ENCODE results near the gene EMID1.

The EMID1 gene

DNA sequence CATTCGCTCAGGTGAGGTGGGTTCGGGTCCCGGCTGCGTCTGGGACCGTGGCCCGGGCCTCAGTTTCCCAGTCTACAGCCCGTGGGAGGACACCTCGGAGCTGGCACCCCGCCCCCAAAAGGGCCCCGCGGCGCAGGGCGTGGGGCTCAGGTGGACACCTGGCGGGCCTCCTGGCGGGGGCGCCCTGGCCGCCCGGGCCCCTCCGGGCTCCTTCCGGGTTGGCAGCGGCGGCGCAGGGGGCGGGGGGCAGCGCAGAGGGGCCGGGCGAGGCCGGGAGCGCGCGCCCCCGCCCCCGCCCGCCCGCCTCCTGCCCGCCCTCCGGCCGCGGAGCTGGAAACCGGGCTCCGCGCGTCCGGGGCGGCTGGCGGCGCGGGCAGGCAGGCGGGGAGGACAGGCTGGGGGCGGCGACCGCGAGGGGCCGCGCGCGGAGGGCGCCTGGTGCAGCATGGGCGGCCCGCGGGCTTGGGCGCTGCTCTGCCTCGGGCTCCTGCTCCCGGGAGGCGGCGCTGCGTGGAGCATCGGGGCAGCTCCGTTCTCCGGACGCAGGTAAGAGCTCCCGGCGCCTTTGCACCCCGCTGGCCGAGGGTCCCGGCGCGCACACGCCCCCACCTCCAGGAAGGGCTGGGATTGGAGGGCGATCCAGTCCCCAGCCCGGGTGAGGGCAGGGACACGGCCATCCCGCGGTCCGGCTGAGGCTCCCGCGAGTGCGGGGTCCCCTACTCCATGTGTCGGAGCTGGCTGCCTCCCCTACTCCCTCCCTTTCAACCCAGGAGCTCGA lies at the start of gene EMID1:
TSS of gene EMID1 (plus strand) at position 303 of the 778 bp plus-strand sequence. CDS start at position 446, 143 bp downstream.
- no peak for DNase-seq

DNA sequence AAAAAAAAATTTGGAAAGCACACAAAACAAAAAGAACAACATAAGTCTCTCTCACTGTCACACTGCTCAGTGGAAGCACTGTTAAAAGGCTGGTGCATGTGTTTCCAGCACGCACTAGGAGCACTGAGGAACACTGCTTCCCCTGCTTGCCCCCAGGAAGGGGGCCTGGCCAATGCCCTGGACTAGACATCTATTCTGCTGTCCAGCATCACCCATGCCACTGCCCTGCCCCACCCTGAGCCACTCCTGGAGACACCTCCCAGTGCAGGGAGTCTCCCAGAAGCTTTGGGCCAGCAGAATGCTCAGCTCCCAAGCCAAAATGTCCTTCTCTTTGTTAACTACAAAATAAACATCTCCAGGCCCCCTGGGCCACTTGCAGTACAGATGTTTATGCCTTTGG lies 49.7 kb upstream of the EMID1 start:
- DNase-seq, result no peak

DNA sequence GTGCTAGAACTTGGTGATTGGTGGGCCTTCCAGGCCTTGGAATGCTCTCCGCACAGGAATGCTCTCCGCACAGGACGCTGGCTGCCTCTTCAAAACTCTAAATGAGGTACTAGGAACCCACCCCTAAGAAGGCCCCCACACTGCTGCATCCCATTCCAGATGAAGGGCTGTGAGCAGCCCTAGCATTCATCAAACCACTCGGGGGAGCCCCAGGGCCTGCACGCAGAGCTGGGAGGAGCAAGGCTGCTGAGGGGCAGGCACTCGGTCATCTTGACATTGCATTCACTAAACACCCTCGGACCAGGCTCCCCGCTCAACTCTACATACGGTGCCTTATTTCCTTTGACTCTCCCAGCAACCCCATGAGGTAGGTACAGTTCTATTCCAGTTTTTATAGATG lies 49.2 kb upstream of the EMID1 start:
- no peak for DNase-seq

DNA sequence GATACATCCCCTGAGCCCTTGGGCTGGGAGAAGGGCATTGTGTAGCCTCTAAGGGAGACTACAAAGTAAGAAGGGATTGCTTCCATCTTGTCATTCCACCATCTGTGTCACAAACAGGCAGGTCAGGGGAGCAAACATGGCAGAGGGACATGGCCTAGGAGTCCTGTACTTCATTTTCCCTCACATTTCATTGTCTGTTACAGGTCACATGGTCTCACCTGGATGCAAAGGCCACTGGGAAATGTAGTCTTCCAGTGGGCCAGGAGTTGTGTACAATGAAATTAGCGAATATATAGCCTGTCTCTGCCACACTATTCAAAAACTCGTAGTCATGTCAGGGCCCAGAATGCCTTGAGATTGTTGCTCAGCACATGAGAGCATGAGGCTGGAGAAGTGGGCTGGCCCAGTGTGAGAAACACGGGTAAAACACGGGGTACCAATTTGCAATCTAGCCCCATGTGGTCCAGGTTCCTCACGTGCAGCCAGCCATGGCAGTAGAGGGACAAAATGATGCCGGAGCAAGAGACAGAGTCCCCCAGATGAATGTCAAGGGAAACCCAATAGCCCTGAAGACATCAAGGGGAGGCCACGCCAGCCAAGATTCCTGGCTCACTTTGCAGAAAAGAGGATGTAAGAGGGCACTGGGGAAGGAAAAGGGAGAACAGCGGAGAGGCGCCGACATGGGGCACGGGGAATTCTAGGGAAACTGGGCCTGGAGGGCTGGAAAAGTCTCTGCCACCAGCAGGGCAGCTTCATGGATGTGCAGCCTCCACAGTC lies 47.7 kb upstream of the EMID1 start:
- DNase-seq, result no peak

DNA sequence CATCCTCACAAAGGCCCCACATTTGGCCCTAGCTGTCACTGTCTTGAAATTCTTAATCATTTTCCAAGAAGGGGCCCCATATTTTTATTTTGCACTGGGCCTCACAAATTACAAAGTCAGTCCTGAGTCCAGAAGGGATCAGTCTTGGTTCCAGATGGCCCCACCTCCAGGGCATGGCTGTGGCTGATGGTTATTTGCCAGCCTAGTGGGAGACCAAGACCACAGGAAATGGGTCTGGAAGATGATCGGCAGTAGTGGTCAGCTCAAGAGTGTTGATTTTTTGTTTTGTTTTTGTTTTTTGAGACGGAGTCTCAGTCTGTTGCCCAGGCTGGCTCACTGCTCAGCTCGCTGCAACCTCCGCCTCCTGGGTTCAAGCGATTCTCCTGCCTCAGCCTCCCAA lies 47.1 kb upstream of the EMID1 start:
- DNase-seq, result no peak

DNA sequence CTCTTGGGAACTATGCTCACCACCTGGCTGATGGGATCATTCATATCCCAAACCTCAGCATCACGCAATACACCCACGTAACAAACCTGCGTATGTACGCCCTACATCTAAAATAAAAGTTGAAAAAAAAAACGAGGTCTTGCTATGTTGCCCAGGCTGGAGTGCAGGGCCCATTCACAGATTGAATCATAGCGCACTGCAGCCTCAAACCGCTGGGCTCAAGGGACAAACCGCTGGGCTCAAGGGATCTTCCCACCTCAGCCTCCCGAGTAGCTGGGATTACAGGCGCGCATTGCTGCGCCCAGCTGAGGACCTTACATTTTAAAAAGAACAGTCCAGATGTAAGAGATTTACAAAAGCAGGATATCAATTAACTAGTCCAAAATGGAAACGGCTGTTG lies 41.9 kb upstream of the EMID1 start:
- no peak for DNase-seq

DNA sequence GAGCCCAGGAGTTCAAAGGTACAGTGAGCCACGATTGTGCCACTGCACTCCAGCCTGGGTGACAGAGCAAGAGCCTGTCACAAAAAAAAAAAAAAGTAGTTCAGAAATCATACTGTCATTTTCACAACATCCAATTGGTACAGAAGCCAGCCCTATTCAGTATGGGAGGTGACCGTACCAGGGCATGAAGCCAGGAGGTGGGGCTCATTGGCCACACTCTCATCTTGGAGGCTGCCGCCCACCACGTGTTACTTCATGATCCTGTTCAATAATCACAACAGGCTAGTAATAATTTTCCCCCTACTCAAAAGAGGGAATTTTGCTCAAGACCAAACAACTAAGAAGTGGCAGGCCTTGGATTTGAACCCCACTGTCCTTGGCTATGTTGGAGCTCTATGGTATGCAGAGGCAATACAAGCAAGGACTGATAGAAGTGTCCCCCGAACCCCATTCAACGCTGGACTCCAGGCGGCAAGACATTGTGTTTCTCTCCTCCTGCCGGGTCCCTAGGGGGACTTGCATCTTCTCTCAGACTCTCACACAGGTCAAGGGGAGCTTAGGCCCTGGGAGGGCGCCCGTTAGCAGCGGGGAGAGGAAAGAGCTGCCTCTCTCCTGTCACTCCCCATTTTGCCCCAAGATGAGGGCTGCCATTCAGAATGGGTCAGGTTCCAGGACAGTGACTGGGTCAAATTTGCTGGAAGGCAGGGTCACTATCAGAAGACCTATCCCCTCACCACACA lies 40.2 kb upstream of the EMID1 start:
- no peak for DNase-seq

DNA sequence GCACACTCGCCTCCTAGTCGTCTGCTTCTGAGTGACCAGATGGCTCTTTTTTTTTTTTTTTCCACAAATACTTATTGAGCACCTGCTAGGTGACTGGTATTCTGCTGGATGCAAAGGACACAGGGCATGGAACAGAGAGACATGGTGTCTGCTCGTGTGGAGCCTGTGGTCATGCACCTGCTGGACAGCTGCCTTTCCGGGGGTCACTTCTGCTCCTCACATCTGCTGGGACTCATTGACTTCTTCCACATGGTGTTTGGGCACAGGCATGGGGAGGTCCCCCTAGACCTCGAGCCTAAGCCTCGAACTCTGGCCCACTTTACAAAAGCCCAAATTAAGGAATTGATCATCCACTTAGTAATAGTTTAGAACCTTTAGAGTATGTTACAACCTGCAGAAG lies 39.5 kb upstream of the EMID1 start:
- no peak for DNase-seq

DNA sequence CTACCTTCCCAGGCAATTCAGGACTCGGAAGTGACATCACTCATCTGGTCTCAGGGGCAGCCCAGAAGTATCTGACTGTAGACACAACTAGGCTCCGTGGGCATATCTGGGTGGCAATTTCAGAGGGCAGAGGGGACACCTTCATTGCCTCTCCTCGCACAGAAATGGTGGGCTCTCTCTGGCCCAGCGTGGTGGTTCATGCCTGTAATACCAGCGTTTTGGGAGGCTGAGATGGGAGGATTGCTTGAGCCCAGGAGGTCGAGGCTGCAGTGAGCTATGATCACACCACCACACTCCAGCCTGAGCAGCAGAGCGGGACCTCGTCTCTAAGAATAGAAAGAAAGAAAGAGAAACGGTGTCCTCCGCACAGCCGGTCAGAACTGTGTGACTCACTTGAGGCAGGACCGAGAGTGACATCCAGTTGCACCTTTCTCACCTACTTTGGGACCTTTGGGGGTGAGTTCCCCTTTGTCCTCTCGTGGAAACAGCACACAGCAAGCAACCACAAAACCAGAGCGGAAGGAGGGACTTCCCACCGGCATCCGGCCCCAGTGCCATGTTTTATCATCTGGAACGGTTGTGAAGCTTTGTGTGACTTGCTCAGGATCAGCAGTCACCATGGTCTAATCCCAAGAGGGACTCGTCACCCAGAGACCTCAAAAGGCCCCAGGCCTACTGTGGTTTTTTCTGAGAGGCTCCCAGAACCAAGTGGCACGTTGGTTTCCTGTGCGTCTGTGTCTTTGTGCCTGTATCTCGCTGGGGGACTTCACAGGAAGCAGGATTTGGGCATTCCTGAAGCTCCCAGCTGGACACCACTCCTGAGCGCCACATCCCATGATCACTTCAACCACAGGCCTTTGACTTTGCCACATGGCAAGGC lies 38.4 kb upstream of the EMID1 start:
- no peak for DNase-seq

DNA sequence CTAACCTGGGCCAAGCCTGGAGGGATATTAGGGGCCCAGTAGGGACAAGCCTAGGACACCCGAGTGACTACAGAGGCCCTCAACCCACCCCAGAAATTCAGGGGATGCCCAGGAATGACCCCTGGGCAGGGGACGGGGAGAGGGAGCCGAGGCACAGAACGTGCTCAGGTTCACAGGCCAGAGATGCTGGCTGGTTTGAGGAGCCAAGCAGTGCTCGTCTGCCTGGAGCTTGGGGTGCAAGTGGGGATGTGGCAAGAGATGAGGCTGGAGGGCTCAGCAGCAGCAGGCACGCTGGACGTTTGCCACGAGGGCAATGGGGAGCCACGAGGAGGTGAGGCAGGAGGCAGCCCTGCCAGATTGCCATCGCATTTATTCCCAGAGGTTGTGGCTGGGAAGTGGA lies 34.0 kb upstream of the EMID1 start:
- DNase-seq, result no peak

DNA sequence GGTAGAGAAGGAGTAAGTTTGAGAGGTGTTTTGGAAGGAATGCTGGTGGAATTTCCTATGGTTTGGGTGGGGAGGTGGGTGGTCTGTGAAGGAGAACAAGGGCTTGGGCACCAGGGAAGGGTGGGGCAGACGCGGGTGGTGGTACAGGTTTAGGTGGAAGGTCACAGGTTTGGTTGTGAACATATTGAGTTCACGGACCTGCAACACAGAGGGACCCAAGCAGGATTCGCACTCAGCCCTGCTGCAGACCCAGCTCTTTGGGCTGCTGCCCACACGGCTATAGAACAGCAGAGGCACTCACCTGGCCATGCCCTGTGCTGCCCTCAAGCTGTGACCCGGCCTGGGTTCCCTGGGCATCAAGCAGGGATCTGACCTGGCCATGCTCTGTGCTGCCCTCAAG lies 33.5 kb upstream of the EMID1 start:
- DNase-seq, result no peak

DNA sequence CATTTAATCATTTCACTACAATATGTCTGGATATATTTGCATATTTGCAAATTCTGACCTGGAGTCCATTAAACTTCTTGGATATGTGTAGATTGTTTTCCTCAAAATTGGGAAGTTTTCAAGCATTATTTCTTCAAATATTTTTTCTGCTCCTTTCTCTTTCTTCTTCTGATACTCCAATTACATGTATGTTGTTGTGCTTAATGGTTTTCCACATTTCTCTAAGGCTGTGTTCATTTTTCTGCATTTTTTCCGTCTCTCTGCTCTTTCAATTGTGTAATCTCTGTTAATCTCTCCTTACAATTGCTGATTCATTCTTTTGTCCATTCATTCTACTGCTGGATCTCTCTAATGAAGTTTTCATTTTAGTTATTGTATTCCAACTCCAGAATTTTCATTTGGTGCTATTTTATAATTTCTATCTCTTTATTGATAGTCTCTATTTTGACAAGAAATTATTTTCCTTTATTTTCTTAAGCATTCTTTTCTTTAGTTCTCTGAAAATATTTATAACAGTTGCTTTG lies 30.3 kb upstream of the EMID1 start:
- DNase-seq, result no peak

DNA sequence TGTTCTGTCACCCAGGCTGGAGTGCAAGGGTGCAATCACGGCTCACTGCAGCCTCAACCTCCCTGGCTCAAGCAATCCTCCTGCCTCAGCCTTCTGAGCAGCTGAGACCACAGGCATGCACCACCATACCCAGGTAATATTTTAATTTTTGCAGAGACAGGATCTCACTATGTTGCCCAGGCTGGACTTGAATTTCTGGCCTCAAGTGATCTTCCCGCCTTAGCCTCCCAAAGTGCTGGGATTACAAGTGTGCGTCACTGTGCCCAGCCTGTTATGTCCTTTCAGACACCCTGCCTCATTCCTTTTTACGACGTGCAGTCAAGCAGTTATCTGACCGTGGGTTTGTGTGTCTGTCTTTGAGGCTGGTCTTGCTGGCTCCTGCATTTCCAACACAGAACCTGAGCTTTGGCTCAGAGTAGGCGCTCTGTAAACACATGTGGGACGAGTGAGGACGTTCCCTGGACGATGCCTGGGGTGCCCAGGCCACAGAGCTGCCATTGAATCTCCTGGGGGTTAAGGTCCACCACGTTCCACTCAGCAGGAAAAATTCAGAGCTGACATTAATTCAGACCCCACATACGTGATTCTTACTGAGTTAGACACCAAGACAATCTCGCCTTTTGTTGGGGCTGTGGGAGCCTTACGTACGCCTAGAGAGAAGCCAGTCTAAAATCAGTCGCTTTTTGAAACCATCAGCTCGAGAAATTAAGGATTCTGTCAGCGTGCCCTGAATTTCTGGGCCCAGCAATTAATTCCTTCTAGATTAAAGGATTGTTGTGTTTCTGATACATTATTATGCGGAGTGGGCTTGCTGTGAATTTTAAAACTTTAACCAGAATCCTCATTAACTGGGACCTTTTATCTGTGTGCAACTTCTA lies 21.5 kb upstream of the EMID1 start:
- DNase-seq, result no peak

DNA sequence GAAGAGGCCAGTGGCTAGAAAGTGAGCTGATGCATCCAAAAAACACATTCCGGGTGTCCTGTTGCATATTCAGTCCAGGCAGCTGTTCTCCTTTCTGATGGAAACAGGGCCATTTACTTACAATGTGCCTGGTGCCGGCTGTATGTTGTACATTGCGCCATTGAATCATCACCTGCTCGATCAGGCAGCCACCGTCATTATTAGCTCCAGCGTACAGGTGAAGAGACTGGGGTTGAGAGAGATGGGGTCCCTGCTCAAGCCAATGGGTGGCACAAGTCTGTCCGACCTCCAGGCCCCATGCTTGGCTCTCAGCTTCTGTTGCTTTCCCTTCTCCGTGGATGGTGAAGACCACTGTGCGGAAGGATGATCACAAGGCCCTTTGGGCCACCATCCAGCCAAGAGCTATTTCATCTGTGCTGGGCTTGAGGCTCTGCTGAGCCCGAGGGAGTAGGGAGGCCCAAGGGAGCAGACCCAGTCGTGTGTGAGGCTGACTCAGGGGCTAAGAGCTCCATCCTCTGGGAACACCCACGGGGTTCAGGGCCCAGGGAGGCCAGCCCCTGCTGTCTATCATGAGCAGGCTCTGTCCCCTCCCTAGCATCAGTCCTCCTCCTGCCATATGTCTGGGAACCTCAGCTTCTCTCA lies 20.7 kb upstream of the EMID1 start:
- no peak for DNase-seq

DNA sequence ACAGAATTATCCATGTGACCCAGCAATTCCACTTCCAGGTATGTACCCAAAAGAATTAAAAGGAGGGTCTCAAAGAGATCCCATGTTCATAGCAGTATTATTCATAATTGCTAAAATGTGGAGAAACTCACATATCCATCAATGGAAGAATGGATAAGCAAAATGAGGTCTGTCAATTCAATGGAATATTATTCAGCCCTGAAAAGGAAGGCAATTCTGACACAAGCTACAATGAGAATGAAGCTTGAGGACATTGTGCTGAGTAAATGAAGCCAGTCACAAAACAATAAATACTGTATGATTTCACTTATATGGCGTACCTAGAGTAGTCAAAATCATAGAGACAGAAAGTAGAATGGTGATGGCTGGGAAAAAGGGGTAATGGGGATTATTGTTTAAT lies 19.4 kb upstream of the EMID1 start:
- no peak for DNase-seq

DNA sequence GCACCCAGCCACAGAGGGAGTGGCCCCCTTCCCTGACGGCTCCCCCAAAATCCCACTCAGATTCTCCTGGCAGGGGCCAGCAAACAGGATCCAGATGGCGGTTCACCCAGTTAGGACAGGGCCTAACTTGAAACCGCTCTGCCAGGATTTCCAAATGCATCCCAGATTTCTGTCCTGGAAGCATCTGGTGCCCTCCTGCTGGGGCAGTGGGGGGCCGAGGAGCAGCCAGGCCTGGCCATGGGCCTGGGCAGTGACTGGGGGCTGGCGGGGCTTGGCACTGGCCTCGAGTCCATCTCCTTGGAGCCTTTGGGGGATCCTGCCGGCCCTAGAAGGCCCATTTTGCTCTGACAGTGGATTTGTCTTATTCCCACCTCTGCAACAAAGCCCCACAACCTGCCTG lies 17.9 kb upstream of the EMID1 start:
- no peak for DNase-seq

DNA sequence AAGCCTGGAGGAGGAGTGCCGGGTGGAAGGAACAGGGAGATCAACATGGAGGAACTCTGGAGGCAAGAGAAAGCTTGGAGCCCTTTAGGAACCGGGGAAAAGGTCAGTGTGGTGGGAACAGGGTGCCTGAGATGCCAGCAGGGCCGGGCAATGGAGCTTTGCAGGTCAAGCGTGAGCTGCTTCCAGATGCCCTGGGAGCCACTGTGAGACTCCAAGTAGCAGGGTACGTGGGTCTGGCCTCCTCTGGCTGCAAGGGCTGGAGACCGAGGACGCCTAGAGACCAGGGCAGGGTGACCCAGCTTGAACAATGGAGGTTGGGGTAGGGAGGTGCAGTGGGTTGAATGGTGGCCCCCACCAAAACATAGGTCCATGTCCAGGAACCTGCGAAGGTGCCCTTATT lies 15.6 kb upstream of the EMID1 start:
- no peak for DNase-seq

DNA sequence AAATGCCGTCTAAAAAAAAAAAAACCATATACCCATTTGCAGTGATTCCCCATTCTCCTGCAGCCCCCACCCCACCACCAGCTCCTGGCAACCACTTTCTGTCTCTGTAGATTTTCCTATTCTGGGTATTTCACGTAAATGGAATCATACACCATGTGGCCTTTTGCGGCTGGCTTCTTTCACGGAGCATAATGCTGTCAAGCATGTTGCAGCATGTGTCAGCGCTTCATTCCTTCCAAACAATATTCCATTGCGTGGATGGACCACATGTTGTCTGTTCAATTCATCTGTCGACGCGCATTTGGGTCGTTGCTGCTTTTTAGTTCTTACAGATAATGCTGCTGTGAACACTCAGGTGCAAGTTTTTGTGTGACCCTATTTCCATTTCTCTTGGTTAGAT lies 14.8 kb upstream of the EMID1 start:
- DNase-seq, result no peak

DNA sequence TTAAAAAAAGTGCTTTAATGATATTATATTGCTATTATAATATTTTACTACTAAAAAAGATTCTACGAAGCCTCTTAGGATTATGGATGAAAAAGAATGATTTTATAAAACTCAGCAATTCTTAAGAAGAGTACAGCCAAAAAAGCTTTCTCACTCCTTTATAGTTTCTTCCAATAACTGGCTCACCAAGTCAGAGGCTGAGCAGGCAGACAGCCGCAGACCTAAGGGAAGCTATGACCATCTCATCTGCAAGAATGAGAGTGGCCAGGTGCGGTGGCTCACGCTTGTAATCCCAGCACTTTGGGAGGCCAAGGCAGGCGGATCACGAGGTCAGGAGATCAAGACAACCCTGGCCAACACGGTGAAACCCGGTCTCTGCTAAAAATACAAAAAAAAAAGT lies 12.7 kb upstream of the EMID1 start:
- DNase-seq, result no peak

DNA sequence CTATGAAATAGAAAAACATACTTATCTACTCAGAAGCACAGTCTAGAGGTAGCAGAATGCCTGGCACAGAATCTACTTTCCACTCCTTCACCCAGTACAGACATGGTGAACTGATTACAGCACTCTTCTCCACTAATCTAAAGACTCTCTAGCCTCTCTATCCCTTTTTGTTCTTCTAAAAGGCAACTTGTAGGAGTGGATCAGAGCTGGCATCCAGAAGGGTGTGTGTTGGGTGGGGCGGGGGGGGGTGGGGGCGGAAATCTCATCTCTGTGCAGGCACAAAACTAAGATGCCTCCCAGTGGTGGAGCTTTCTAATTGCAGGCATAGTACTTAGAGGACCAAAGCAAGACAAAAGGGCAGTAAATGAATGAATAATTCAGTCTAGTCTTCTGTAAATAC lies 11.5 kb upstream of the EMID1 start:
- DNase-seq, result no peak
